H1 (cell line): ENCODE measurements around the gene SKP2.

Experiments used
- CBX8 ChIP-seq: fragments of 300-800, 300-1000 bp; sonication (generic); IDR thresholded peaks from 2 replicates; pipeline ENCODE4 v1.7.1; 2016; ENCODE audit warnings: low read depth, low read length, borderline replicate concordance
- CEBPB ChIP-seq: IDR thresholded peaks from 2 replicates; pipeline ENCODE4 v1.6.1; 2012; ENCODE audit warnings: low read depth, low read length
- CHD1 ChIP-seq: IDR thresholded peaks from 2 replicates; pipeline ENCODE4 v1.6.1; 2012; ENCODE audit warnings: low read depth, low read length, improper control_type of control experiment
- CHD2 ChIP-seq: IDR thresholded peaks from 2 replicates; pipeline ENCODE4 v1.6.1; 2012; ENCODE audit warnings: low read length, improper control_type of control experiment
- CTCF ChIP-seq, 3 experiments: IDR thresholded peaks; 1 replicate in 2 of 3; 2 replicates in 1 of 3; pipeline versions ENCODE4 v1.5.1 to v1.6.1; 2011; ENCODE audit warnings: low read length in 3 of 3, mild to moderate bottlenecking in 3 of 3, inconsistent platforms in 2 of 3, low read depth in 1 of 3, moderate library complexity in 1 of 3; ENCODE audit not compliant: insufficient read depth in 1 of 3; ENCODE audit errors: control extremely low read depth in 1 of 3
- EP300 ChIP-seq, 2 experiments: IDR thresholded peaks; 1 replicate in 1 of 2; 2 replicates in 1 of 2; pipeline ENCODE4 v1.6.1; 2011 to 2012; ENCODE audit warnings: low read depth in 2 of 2, low read length in 2 of 2, mild to moderate bottlenecking in 2 of 2, borderline replicate concordance in 1 of 2, inconsistent platforms in 1 of 2, moderate library complexity in 1 of 2
- PHF8 ChIP-seq: fragments of 200-600 bp; sonication (generic); conservative IDR thresholded peaks from 2 replicates; pipeline ENCODE4 v1.7.1; 2012; ENCODE audit warnings: low read depth, mild to moderate bottlenecking, inconsistent platforms, low read length, moderate library complexity
- POLR2AphosphoS5 ChIP-seq: IDR thresholded peaks from 2 replicates; pipeline ENCODE4 v1.6.1; 2011; ENCODE audit warnings: low read depth, low read length
- RBBP5 ChIP-seq: IDR thresholded peaks from 2 replicates; pipeline ENCODE4 v1.7.1; 2012; ENCODE audit warnings: low read depth, mild to moderate bottlenecking, inconsistent platforms, low read length, moderate library complexity, borderline replicate concordance
- SIX5 ChIP-seq: IDR thresholded peaks from 2 replicates; pipeline ENCODE4 v1.6.1; 2011; ENCODE audit warnings: mild to moderate bottlenecking, low read depth, low read length
- SUZ12 ChIP-seq: fragments of 200-600 bp; sonication (generic); IDR thresholded peaks from 2 replicates; pipeline ENCODE4 v1.6.1; 2012; ENCODE audit warnings: mild to moderate bottlenecking, inconsistent platforms, low read length, moderate library complexity, mixed read lengths
- TAF1 ChIP-seq: IDR thresholded peaks from 2 replicates; pipeline ENCODE4 v1.6.1; 2011; ENCODE audit warnings: mild to moderate bottlenecking, low read depth, low read length
- USF2 ChIP-seq: IDR thresholded peaks from 2 replicates; pipeline ENCODE4 v1.6.1; 2011; ENCODE audit warnings: low read length, improper control_type of control experiment

DNA sequence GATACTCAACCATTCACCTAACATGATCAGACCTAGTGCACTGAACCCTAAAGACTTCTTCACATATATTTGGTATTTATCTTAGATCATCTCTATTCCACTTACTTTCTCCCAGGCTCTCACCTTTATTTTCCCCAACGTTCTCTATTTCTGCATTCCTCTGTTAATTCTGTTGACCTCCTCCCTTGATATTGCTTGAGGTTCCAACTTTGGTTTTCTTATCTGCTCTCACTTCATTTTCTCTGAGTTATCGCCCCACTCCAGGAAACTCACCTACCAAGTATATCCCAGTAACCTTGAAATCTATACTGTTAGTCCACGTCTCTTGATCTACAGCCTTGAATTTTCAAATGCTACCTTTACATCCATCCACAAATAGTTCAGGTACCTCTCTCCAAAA, 80.6 kb downstream of the SKP2 start:
- TF ChIP-seq CEBPB (no peak), TAF1 (no peak), CTCF (IDR thresholded peaks at IDR 0.05; ENCODE audit: control extremely low read depth in 1 of 3, insufficient read depth in 1 of 3, low read depth in 1 of 3, low read length in 3 of 3) (no peak), RBBP5 (no peak), CHD1 (no peak), USF2 (no peak), SIX5 (no peak), CHD2 (no peak), EP300 (IDR thresholded peaks at IDR 0.05; ENCODE audit: borderline replicate concordance in 1 of 2, low read depth in 2 of 2, low read length in 2 of 2) (no peak), CBX8 (no peak), SUZ12 (no peak), PHF8 (no peak), POLR2AphosphoS5 (no peak)
